Measurements from ENCODE around the gene FAM124B.

GRCh38 chr2:224333726-224334482 is 68.0 kb downstream of the FAM124B start:
- TF ChIP-seq CTCF (IDR thresholded peaks at IDR 0.05) (no peak), EZH2phosphoT487 (IDR thresholded peaks at IDR 0.05; ENCODE audit: borderline replicate concordance, low read depth) (no peak), YY1 (IDR thresholded peaks at IDR 0.05; ENCODE audit: low read depth) (no peak)
